Measurements from ENCODE around the gene SCN5A. TPM values are rescaled to one million over a fixed set of nuclear protein-coding genes. Genes with fewer than 3 reads are reported as not detected.

The SCN5A gene
- total and polyA plus RNA-seq, 2 of the 13 experiments (the other 11 are each of a cell fraction or from before 2014, with no cell fraction given): 0.22 TPM; not detected in 1

GRCh38 chr3:38586546-38587520, 62.7 kb downstream of the SCN5A start:
- ATAC-seq (no peak), DNase-seq (ENCODE audit: low spot score) (no peak), FAIRE-seq (no peak)
- H4K20me1 ChIP-seq (ENCODE audit: insufficient read depth, low read length): no peaks in the 10 kb centered on the region
- no peaks in the 10 kb centered on the region for H3K4me1 ChIP-seq (ENCODE audit: insufficient read depth, low read length)
- BruUV-seq (replicated peaks): no TSS peak
- WGBS (ENCODE audit: low lambda C conversion rate): 30% methylated on average over 13 of the region's 14 CpGs
- CTCF ChIA-PET (ENCODE audit: low intra/inter-chr PET ratio, low total read pairs): no interaction called here
- H3K36me3 ChIP-seq (replicated peaks in 1 of 2; ENCODE audit: control insufficient read depth in 1 of 2, insufficient read depth in 2 of 2, low read length in 2 of 2): no peaks in the 10 kb centered on the region
- H3K9me3 ChIP-seq (ENCODE audit: low read length): no peaks in the 10 kb centered on the region
- POLR2A ChIA-PET: no interaction called here
- no peak overlapping the region for H3K4me3 ChIP-seq (replicated peaks in 1 of 3; ENCODE audit: insufficient read depth in 1 of 3, low read depth in 2 of 3, low read length in 3 of 3)
- in situ Hi-C loops (cut with HindIII; ENCODE audit: extremely low pct_ligation_motif_present, low pct_unique_long_range_greater_than_20kb): no loop called here
- no peaks in the 10 kb centered on the region for H3K79me2 ChIP-seq (ENCODE audit: insufficient read depth, low read length)
- TF ChIP-seq GPN1 (CRISPR knock-in tag; IDR thresholded peaks at IDR 0.05; ENCODE audit: borderline replicate concordance) (no peak), ZBTB26 (CRISPR knock-in tag; IDR thresholded peaks at IDR 0.05; ENCODE audit: borderline replicate concordance) (no peak), NKX3-1 (CRISPR knock-in tag; IDR thresholded peaks at IDR 0.05) (no peak), ZNF569 (CRISPR knock-in tag; IDR thresholded peaks at IDR 0.05; ENCODE audit: borderline replicate concordance) (no peak), SRF (IDR thresholded peaks at IDR 0.05; ENCODE audit: low read depth, low read length) (no peak), SIX1 (CRISPR knock-in tag; IDR thresholded peaks at IDR 0.05; ENCODE audit: borderline replicate concordance) (no peak), XRCC5 (optimal IDR thresholded peaks at IDR 0.05; ENCODE audit: low read length) (no peak)
- H3K4me2 ChIP-seq (ENCODE audit: low read depth, low read length): no peak overlapping the region
- no peak overlapping the region for H2AFZ ChIP-seq (ENCODE audit: low read length)
- H3K9ac ChIP-seq (ENCODE audit: insufficient read depth, low read depth, low read length): no peak overlapping the region
- H3K27ac ChIP-seq (ENCODE audit: extremely low read length, insufficient read depth, low read length): no peak overlapping the region
- peaks cover 3 to 18% of the 10 kb centered on the region in 2 experiments; a peak in 2 of 5 replicates for H3K27me3 ChIP-seq (ENCODE audit: control insufficient read depth in 1 of 2, insufficient read depth in 2 of 2, low read length in 2 of 2)
- intact Hi-C loops (cut with micrococcal nuclease; ENCODE audit: unreplicated experiment): no loop called here
